Stimulated activated CD4-positive, alpha-beta T cell treated with anti-CD3 and anti-CD28 coated beads, Interleukin-15, amount 100 ng/mL, for 48 hours (primary cell): ENCODE measurements around the gene CEP126.
"Not testable (repeated sequence)": the region's sequence is repeated elsewhere in the genome, so short reads cannot be mapped to it uniquely, and the experiment has no call there.

ENCODE experiments used
- DNase-seq, 2 donors: peaks; one replicate each; pipeline ENCODE4 v3.0.0-alpha.2; 2020; ENCODE audit warnings: low read depth in 2 of 2

CEP126 gene

DNA sequence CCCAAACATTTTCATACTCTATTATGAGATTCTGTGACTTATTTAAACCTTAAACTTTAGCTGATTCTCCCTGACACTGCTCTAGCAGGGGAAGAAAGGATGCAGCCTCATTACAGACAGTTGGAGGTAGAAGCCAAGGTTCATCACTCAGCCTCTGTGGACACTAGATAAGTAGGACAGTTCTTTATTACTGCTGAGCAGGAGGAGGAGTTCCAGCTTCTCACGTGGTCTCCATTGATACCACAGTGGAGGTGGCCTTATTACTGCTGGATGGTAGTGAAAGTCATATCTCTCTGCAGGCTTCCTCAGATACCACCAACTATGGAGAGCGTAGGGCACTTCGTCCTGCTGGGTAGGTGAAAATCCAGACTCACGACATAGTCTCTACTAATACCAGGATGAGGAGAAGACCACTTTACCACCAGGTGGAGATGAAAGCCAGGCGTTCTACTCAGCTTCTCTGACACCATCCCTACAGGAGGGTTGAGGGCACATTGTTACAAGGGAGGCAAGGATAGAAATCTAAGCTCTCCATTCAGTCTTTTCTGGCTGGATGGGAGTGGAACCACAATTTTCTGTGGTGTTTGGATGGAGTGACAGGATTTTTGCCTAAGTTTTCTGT is 14.6 kb downstream of the CEP126 start:
- no peak for DNase-seq

DNA sequence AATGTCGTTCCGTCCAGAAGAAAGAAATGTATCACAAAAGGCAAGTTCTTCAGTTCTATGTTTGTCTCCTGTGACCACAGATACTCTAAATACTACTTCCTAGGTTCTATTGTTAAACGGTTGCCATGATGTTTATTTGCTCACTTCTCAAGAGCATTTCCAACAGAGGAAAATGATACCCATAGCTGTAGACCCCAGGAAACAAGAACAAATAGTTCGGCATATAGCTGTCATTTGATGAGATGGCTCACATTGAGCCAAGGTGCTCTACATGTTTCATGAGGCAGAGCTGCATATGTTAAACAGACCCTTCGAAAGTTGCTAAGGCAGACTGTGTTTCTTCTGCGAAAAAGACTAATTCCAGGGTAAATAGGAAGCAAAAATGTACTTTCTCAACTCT is 16.9 kb downstream of the CEP126 start:
- no peak for DNase-seq

DNA sequence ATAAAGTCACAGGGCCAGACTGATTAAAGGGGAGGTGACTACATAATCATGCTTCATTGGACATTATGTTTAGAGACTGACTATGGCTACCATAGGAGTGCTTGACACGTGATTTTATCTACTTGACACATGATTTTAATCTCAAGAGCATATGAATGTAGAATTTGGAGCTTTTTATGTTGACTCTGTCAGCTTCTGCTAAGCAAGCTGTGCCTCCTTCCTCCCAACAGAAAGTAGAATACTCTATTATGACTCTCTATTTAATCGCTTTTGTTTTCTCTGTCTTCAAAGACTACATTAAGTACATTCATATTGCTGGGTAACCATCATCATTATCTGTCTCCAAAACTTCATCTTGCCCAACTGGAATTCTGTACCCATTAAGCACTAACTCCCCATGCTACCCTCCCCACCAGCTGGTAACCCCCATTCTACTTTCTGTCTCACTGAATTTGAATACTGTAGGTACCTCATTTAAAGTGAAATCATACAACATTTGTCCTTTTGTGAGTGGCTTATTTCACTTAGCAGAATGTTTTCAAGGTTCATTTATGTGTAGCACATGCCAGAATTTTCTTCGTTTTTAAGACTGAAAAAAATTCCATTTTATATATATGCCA is 26.2 kb downstream of the CEP126 start:
- no peak for DNase-seq

DNA sequence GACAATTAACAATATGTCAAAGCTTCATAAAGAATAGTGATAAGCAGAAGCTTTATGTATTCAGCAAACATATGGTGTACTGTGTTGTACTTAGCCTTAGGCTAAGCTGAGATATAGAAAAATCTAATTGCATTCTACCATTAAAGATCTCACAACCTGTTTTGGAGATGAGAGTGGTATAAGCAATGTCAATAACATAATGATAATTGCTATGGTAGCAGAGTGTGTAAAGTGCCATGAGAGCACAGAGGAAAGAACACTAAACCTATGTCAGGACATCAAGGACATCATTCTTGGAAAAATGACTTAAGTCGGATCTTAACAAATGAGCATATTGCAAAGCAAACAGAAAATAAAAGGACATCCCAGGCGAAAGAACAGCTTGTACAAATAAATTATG is 30.1 kb downstream of the CEP126 start:
- no peak for DNase-seq

DNA sequence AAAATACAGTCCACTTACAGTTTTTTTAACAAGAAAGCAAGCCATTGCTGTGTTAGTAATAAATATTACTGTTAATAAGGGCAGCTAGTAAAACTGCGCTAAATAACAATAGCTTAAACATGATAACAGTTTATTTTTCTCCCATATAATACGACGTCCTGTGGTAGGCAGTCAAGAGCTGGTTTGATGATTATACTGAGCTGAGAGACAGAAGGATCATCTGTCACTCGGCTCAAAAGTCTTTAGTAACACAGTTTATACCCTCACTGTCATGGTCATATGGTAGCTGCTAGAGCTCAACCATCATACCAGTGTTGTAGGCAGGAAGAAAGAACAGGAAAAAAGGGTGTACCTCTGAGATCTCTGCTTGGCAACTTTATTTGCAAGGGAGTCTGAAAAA is 30.6 kb downstream of the CEP126 start:
- DNase-seq = no peak

DNA sequence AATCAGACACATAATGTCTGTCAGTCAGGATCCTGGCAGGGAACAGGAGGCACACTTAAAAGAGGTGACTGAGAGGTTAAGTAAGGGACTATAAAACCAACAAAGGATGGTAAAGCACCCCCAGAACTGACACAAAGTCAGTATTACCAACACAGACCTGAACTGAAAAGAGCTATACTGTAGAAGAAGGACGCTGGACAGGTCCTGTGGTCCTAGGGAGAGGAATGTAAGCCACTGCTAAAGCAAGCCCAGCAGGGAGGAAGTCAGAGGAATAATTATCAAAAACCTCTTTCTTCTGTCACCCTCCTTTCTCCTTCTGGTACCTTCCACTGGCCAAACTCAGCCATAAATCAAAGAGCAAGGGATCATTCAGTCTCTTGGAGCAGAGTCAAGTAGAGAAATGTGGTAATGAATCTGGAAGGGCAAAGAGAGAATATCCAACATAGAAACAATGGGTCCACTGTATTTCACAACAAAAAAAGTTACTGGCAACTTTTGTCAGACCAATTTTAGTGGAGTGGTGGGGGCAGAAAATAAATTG is 34.9 kb downstream of the CEP126 start:
- DNase-seq = no peak

DNA sequence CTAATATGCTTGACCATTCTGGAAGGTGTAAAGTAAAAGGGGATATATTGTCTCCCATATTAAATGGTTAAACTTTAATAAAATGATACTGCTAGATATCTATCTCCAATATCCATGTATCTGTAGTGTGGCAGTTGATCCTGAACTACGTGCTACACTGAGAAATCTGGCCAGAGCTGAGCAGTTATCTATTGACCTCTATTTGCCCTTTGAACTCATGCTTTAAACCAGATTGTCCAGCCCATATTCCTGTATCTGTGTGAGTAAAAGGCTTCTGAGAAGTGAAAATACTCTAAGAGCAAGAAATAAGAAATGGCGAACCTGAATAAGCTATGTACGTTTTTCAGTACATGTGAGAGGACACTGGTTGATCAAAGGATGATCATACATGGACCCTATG is 40.5 kb downstream of the CEP126 start:
- no peak for DNase-seq

DNA sequence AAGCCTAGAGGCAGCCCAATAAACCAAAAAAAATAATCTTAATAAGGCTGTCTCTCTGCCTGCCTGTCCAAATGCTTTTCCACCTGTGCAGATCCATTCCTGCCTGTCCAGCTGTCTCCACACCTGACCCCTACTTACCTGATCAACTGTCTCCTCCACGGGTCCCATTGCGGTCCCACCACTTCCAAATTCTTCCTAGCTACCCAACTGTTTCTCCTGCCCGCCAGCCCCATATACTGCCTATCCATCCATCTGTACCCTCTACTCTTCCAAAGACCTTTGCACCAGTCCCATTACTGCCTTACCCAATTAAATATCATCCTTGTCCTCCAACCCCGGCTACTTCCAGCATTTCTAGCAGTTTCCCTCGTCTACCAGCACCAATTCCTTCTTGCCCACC is 40.9 kb downstream of the CEP126 start:
- DNase-seq = no peak

DNA sequence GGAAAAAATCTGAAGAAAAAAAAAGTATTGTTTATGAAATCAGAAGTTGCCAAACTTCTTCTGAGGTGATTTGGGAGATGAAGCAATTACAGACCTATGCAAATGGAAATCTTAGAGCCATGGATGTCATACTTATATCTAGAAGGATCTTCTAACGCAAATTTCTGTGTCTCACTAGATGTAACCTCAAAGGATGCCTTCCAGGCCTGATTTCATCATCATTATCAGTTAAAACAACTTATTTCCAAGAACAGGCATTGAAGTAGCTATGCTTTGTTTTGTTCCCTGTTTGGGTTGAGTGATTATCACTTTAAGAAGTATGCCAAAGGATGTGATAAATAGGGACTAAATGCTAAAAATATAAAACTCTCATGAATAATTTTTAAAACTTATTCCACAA is 45.4 kb downstream of the CEP126 start:
- DNase-seq = no peak

DNA sequence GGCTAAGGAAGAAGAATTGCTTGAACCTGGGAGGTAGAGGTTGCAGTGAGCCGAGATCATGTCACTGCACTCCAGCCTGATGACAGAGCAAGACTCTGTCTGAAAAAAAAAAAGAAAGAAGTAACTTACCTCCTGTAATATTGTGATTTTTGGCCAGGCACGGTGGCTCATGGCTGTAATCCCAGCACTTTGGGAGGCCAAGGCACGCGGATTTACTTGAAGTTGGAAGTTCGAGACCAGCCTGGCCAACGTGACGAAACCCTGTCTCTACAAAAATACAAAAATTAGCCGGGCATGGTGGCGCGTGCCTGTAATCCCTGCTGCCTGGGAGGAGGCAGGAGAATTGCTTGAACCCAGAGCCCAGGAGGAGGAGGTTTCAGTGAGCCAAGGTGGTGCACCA is 49.4 kb downstream of the CEP126 start:
- DNase-seq = not testable (repeated sequence)

DNA sequence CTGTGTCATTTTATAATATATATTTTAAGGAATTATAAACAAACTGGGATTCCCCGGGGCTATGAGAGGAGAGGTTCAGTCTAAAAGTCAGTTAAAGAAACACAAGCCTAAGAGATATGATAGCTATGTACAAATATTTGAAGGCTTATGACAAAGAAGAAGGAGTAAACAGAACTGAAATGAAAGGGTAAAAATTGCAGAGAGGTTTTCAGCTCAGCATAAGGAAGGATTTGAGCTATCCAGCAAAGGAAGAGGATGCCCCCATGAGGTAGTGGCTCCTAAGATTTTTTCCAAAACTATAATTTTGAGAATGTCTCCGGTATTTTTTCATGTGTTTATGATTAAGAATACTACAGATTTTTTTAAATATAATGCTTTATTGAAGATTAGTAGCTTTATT is 59.4 kb downstream of the CEP126 start:
- DNase-seq = no peak

DNA sequence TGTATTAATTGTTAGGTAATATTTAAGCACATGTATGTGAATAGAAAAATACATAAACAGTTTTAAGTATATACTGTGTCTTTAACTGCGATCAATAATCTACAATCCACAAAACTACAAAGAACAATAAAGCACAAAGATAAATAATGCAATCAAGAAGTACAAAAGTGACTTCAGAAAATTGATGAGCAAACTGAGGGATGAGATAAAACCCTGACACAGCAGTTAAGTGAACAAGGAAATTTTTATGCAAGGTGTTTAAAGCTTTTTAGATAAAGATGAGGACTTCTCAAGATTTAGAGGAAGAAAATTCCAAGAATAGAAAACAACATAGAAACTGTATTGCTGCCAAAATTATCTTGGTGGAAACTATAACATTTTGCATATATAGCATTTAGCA is 60.0 kb downstream of the CEP126 start:
- DNase-seq = no peak

DNA sequence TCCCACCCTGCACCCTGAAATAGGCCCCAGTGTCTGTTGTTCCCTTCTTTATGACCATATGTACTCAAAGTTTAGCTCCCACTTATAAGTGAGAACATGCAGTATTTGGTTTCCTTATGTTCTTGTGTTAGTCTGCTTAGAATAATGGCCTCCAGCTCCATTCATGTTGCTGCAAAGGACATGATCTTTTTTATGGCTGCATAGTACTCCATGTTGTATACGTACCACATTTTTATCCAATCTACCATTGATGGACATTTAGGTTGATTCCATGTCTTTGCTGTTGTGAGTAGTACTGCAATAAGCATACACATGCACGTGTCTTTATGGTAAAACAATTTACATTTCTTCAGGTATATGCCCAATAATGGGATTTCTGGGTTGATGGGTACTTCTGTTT is 60.9 kb downstream of the CEP126 start:
- DNase-seq = no peak

DNA sequence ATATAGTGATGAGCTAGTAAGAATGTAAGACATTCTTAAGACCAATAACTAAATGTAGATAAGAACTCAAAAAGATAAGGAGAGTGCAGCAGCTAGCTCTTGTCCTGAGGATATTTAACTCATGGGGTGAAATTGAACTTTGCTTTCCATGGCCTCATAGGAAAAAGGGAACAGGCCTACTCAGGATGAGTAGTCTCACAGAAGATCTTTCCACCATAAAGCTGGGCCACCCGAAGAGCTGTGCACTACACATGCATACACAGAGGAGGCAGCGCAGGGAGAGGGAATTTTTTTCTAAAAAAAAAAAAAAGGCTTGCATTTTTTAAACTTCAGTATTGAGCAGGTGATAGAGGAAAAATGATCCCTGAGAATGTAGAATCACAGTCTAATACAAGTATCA is 72.6 kb downstream of the CEP126 start:
- DNase-seq = no peak

DNA sequence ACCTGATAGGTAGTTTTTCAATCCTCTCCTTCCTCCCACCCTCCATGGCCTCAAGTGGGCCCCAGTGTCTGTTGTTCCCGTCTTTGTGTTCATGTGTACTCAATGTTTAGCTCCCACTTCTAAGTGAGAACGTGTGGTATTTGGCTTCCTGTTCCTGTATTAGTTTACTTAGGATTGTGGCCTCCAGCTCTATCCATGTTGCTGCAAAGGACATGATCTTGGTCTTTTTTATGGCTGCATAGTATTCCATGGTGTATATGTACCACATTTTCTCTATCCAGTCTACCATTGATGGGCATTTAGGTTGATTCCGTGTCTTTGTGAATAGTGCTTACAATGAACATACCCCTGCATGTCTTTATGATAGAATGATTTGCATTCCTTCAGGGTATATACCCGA is 78.4 kb downstream of the CEP126 start:
- no peak for DNase-seq

DNA sequence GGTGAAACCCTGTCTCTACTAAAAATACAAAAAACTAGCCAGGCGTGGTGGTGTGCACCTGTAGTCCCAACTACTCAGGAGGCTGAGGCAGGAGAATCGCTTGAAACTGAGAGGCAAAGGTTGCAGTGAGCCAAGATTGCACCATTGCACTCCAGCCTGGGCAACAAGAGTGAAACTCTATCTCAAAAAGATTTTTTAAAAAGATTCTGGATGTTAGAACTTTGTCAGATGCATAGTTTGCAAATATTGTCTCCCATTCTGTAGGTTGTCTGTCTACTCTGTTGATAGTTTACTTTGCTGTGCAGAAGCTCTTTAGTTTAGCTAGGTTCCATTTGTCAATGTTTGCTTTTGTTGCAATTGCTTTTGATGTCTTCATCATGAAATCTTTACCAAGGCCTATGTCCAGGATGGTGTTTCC is 79.3 kb downstream of the CEP126 start:
- DNase-seq = not testable (repeated sequence)

DNA sequence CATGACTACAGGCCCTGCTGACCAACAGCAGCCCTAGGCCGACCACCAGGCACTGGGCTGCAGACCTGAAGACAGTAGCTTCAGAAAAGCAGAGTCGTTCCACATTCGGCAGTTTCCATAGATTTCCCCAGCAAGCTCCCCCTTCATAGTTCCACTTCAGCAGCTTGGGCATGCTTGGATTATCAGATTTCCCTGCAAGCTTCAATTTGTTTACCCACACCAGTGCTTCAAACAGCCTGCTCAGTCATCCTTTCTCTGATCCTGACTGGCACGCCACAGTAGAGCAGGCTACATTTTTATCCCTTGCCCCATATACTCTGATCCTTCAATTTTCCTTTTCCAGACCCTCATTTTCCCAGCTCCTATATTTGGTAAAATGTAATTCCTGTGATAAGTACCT is 81.3 kb downstream of the CEP126 start:
- no peak for DNase-seq

DNA sequence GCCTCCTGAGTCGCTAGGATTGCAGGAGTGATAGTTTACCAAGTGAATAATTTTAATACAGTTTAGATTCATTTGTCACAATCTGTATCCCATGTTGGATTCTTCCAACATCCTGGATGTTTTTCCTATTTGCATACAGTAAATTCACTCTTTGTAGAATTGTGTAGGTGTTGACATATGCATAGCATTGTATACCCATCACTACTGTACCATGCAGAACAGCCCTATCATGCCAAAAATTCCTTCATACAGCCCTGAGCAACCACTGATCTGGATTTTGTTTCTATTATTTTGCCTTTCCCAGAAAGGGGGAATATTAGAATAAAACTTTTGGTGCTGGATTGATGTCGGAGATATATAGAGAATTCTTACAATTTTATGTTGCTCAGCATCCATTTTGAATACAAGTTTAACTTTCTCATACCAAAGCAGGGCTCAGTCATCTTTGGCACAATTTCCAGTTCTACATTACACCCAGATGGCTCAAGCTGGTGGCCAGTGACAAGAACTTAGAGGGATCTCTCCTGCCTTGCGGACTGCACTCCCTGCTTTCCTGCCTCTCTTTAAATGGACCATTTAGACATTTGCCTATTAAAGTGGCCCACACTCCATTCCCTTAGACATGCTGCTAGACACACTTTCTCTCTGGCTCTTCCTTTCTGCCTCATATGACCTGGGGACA is 87.0 kb downstream of the CEP126 start:
- DNase-seq = no peak

DNA sequence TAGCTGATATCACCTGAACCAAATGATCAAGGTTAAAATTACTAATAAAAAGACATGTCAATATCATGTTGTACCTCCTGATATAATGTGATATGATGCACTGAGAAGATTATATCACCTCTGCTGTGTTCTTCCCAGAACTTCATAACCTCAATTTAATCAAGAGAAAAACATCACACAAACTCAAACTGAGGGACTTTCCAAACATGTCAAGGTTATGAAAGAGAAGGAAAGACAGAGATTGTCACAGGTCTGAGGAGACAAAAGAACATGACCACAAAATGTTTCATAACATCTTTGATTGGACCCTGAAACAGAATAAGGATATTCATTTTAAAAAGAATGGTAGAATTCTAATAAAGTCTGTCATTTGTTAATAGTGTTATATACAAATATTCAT is 89.4 kb downstream of the CEP126 start:
- no peak for DNase-seq

DNA sequence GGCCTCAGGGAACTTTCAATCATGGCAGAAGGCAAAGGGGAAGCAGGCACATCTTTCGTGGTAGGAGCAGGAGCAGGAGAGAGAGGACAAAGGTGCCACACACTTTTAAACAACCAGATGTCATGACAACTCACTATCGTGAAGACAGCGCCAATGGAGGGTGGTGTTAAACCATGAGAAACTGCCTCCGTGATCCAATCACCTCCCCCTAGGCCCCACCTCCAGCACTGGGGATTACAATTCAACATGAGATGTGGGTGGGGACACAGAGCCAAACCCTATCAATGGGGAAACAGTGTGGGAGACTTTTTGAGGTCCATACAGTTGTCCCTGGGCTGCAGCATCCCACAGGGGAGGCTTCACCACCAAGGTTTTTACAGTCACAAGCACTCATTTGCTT is 90.5 kb downstream of the CEP126 start:
- DNase-seq = no peak

DNA sequence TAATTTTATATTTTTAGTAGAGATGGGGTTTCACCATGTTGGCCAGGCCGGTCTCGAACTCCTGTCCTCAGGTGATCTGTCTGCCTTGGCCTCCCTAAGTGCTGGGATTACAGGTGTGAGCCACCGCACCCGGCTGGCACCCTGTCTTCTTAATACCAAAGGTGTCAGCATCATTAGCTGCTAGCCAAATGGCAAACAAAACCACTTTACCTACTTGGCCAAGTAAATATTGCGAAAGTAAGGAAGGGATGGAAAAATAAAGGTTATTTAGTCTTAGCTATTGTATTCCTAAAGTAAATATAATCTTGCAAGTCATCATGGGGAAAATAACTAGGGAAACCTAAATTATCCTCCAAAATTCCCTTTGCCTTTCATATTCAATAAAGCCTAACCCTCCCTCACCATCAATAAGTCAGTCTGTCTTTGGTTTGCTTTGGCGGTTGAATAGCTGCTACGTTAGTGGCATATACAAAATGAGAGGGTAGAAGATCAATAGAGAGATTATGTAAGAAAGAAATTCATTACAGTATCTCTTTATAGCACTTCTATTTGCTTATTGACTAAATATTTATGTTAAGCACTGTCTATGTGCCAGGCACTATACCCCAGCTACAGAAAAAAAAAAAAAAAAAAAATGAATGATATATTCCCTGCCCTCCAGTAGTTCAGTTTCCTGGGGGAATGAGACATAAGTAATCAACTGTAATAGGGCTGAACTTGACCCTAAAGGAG is 92.2 kb downstream of the CEP126 start:
- DNase-seq = no peak
